CD4-positive, alpha-beta T cell treated with Interleukin-17A for 4 hours (primary cell): ENCODE data around the gene BTK.
A peak's percentile ranks its signal among the peaks of the same experiment; 100 is the strongest.

ENCODE experiments used
- DNase-seq: peaks from one replicate; pipeline ENCODE4 v3.0.0-alpha.2; 2020; ENCODE audit warnings: mixed read lengths

The BTK gene

GRCh38 chrX:101393530-101394305, 7.7 kb upstream of the BTK start:
- no peak for DNase-seq

GRCh38 chrX:101391831-101392230, 5.8 kb upstream of the BTK start:
- no peak for DNase-seq

- peak; percentile 81 for DNase-seq
These were observed 4.9 kb upstream of the BTK start, which contains the start of gene RPL36A for GRCh38 chrX:101390664-101391525. RPL36A (plus strand) TSS chrX:101391011; CDS start chrX:101391044, 33 bp downstream.

GRCh38 chrX:101388604-101389003, 2.6 kb upstream of the BTK start:
- no peak for DNase-seq

- no peak for DNase-seq
These were observed 523 bp upstream of the BTK start for GRCh38 chrX:101386542-101386885.

- DNase-seq, result no peak
These were observed 836 bp downstream of the BTK start for GRCh38 chrX:101385026-101385684.

- no peak for DNase-seq
These were observed 2.2 kb downstream of the BTK start for GRCh38 chrX:101383679-101384205.

GRCh38 chrX:101377547-101377946, 8.4 kb downstream of the BTK start:
- DNase-seq, result no peak

- DNase-seq, result no peak
These were observed 15.0 kb downstream of the BTK start for GRCh38 chrX:101370888-101371504.

GRCh38 chrX:101369687-101370086, 16.3 kb downstream of the BTK start:
- no peak for DNase-seq

GRCh38 chrX:101368800-101369199, 17.2 kb downstream of the BTK start:
- no peak for DNase-seq

GRCh38 chrX:101365301-101365795, 20.6 kb downstream of the BTK start:
- DNase-seq, result no peak

GRCh38 chrX:101362757-101363156, 23.2 kb downstream of the BTK start:
- DNase-seq, result no peak

- DNase-seq, result no peak
These were observed 23.9 kb downstream of the BTK start for GRCh38 chrX:101362116-101362515.

GRCh38 chrX:101360390-101360789, 25.6 kb downstream of the BTK start:
- no peak for DNase-seq

GRCh38 chrX:101359966-101360365, 26.0 kb downstream of the BTK start:
- no peak for DNase-seq

GRCh38 chrX:101357166-101357795, 28.7 kb downstream of the BTK start:
- DNase-seq, result no peak

- no peak for DNase-seq
These were observed 36.8 kb downstream of the BTK start for GRCh38 chrX:101349193-101349562.

- peak; percentile 80 for DNase-seq
These were observed 37.4 kb downstream of the BTK start, which contains the start of gene TIMM8A for GRCh38 chrX:101348452-101349192. TIMM8A (minus strand) TSS chrX:101348742; CDS start chrX:101348664, 78 bp downstream.

GRCh38 chrX:101347859-101348451, 38.0 kb downstream of the BTK start:
- DNase-seq, result no peak

GRCh38 chrX:101337776-101338271, 48.2 kb downstream of the BTK start:
- DNase-seq, result no peak
